GM21619 (cell line): ENCODE results near the gene SEPTIN2.
A peak's percentile ranks its signal among the peaks of the same experiment; 100 is the strongest.
"Not testable (repeated sequence)": the region's sequence is repeated elsewhere in the genome, so short reads cannot be mapped to it uniquely, and the experiment has no call there.

ENCODE experiments used
- ATAC-seq: cut with Tn5 transposase; IDR thresholded peaks from one replicate; pipeline ENCODE4 v1.9.1; 2021; ENCODE audit not compliant: unreplicated experiment

The SEPTIN2 gene

DNA sequence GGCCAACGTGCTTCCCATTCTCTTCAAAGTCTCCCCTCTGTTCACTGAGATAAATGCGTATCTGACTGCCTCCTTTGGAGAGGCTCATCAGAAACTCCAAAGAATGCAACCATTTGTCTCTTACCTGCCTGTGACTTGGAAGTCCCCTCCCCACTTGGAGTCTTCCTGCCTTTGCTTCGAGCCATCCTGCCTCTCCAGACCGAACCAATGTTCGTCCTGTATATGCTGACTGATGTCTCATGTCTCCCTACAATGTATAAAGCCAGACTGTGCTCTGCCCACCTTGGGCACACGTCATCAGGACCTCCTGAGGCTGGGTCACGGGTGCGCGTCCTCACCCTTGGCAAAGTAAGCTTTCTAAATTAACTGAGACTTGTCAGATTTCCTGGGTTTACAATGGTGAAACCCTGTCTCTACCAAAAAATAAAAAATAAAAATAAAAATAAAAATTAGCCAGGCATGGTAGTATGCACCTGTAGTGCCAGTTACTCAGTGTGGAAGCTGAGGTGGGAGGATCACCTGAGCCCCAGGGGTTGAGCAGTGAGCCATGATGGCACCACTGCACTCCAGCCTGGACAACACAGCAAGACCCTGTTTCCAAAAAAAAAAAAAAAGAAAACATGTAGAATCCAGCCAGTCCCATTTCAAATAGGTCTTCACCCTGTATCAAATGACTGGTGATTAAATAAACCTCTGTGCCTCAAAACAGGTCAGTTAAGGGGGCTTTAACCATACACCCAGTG is 29.2 kb upstream of the SEPTIN2 start:
- ATAC-seq, result no peak

DNA sequence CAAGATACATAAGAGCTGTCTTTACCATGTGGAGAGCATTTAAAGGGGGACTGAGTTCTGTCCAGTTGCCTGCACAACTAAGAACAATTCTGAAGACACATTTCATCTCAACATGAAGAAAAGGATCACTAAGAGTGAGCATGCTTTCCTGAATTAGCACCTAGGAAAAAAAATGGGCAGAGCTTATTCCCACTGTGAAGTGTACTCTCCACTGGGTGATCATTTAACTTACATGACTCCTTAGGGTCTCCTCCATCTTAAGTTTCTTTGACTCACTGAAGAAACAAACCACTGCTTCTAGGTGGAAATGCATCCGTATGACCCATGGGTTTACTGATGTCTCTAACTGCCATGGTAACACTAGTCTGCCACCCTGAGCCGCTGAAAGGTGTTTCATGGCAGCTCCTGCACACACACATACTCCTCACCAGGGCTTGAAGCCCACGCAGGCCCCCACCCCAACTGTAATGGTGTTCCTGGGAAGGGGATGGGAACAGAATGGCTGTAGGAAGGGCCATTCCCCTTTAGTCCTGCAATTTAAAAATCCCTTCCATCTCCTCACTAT is 27.3 kb upstream of the SEPTIN2 start:
- no peak for ATAC-seq

DNA sequence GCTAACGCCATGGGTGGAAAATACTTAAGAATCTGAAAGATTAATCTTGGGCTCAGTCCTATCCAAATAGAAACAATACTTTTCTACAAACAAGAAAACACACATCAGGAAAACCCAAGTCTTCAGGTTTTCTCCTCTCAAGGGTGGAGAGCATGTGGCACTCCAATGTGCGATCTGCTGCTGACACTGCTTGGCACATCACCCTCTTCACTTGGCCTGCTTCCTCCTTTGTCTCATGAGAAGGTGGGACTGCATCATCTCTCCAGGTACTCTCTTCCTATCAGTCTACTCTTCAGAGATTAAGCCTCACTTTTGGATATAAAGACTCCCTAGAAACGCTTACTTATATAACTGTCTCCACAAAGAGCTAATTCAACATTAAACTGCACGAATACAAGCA is 26.7 kb upstream of the SEPTIN2 start:
- ATAC-seq, result no peak

DNA sequence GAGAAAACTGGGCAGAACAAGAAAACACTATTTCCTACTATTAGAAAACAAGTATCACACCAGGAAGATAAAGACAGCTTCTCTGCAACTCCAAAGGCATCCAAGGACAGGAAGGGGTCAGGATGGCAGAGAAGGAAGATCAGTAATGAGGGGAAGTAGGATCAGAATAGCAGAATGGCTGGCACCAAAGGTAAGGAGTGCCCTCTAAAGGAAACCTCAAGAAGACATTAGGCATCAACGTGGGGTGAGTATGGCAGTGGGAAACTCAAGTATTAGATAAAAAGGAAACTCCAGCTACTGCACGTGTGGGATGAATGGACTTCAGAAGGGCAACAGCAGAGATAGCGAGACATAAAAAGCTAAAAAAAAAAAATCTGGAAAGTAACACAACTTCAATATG is 26.1 kb upstream of the SEPTIN2 start:
- ATAC-seq, result no peak

DNA sequence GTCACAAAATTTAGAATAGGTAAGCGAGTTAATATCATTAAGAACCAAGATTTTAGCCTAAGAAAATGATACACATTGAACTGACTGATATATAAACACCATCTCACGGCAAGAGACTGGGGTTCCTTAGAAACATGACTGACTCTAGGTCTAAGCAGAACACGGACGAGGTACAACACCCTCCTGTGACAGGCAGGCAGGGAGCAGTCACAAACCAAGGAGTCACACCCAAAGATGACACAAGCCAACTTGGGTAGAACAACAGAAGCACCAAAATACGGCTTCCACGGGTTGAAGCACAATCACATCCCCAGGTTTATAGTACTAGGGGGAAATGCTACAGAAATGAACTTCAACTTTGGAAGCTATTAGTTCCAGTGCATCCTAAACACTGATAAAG is 24.6 kb upstream of the SEPTIN2 start:
- ATAC-seq, result no peak

DNA sequence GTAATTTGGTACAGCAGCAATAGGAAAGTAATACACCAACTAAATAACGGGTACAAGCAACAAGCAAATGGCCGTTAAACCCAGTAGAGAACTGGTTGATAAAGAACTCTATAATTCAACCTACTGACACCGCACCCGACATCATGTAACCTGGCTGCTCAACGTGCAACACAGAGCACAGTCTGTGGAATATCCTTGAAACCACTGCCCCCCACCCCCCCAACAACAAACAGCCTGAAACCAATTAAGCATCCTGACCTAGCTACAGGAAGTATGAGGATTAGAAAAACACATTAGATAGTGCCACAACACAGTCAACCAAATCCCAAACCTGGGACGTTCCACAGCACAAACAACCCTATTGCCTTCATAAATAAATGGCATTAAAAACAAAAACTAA is 23.7 kb upstream of the SEPTIN2 start:
- no peak for ATAC-seq

DNA sequence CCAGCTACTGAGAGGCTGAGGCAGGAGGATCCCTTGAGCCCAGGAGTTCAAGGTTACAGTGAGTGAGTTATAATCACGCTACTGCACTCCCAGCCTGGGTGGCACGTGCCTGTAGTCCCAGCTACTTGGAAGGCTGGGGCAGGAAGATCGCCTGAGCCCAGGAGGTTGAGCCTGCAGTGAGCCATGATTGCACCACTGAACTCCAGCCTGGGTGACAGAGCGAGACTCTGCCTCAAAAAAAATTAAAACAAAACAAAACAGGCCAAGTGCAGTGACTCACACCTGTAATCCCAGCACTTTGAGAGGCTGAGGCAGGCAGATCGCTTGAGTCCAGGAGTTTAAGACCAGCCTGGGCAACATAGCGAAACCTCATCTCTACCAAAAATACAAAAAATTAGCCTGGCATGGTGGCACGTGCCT is 22.3 kb upstream of the SEPTIN2 start:
- ATAC-seq, result not testable (repeated sequence)

DNA sequence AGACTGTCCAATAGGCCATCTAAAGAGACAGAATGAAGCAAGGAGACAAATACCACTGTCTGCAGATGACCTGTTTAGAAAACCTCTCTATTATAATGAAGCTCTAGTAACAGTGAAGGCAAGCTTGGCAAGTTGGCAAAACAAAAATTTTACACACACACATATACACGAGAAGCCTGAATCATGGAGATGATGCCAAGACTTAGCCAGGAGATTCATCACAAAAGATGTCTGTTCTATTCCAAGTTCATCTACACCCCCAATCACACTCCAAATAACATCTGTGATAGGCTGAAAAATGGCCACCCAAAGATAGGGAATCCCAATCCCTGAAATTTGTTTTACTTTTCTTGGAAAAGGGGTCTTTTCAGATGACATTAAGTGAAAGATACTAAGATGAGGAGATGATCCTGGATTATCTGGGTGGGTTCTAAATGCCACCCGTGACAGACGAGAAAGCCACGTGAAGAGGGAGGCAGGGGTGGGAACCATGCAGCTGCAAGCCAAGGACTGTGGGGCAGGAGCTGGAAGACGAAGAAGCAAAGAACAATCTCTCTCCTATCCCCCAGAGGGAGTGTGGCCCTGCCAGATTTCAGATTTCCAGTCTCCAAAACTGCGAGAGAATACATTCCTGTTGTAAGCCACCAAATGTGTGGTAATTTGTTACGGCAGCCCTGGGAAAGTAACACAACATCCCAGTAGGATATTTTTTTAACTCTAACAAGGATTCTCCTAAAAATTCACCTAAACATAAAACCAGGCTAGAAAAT is 20.2 kb upstream of the SEPTIN2 start:
- ATAC-seq, result no peak

DNA sequence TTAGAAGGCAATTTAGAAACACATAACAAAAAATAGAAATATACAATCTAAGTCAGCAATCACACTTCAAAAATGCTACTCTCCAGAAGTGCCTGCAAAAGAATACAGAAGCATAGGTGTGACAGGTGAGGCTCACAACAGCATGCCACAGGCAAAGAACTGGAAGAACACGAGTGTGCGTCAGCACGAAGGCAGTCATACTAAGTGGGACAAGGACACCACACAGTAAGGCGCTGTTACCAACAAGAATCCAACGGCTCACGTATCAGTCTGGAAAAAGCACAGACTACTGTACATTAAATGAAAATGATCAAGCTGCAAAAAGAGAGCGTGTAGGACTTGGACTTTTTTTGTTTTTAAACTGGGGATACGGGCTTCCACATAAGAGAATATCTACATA is 19.0 kb upstream of the SEPTIN2 start:
- ATAC-seq, result no peak

DNA sequence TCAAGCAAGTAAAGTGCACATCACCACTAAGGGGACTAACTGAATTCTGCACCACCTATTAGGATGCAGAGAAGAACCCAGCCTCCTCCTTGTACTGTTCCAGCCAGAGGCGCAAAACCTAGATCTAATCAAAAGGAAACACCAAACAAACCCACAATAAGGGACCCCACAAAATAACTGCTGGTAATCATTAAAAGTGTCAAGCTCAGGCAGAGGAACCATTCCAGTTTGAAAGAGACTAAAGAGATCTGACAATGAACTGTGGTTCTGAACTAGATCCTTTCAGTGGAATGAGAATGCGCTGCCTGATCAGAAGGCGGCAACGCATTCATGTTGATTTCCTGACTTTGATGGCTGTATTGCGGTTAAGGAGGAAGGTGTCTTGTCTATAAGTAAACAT is 17.1 kb upstream of the SEPTIN2 start:
- no peak for ATAC-seq

DNA sequence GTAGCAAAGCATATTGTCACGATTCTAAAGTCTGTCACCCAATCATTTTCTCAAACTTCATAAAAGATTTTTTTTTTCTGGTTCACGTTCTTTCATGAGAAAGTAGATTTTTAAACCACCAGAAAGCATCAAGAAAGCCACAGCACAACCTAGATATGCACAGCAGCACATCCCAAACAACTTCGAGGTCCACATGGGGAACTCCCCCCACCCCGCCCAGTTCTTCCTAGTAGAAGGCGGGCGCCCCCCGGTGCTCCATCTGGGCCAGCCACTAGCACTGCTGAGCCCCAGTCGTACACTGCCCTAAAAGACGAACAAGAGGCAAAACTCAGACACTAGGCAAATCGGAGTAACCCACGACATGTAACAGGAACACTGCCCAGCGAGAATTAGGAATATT is 15.7 kb upstream of the SEPTIN2 start:
- no peak for ATAC-seq

DNA sequence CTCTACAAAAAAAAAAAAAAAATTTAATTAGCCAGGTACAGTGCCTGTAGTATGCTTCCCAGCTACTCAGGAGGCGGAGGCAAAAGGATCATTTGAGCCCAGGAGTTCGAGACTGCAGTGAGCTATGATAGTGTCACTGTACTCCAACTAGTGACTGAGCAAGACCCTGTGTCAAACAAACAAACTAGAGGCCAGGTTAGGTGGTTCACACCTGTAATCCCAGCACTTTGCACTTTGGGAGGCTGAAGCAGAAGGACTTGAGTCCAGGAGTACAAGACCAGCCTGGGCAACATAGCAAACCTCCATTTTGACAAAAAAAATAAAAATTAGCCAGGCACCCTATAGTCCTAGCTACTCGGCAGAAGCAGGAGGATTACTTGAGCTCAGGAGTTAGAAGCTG is 13.6 kb upstream of the SEPTIN2 start:
- no peak for ATAC-seq

DNA sequence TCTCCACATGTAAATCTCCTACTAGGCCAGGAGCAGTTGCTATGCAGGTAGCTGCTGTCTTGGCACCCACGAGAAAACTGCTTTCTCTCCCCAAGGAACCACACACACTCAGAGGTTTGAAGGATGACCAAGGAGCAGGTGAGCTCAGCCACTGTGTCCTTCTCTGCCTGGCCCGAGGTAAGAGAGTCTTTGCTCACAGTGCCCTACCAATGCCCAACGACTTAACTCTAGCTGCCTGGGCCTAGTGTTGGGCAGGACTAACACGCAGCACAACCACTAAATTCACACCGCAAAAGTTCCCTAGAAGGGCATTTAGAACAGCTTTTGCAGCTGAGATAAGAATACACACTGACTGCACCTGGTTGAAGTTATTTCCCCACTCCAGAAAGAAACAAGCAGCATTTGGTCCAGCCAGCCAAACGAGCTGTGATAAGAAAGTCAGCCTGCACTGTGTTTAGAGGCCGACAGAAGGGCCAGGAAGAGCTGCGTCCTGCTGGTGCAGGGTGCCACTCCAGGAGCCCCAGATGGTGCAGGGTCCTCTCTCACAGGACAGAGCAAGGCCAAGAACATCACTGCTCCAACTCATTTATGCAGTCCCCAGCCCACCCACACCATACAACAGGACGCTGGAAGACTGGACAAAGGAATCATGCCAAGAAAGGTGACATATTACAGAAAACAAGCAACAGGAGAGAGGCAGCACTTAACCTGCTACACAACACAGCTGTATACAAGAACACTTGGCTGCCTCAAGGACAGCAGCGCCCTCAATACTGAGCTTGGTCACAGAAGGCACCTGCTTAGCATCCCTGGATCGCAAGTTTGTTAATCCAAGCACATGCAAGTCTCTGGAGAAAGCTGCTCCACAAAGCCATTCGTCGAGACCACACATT is 12.7 kb upstream of the SEPTIN2 start:
- no peak for ATAC-seq

DNA sequence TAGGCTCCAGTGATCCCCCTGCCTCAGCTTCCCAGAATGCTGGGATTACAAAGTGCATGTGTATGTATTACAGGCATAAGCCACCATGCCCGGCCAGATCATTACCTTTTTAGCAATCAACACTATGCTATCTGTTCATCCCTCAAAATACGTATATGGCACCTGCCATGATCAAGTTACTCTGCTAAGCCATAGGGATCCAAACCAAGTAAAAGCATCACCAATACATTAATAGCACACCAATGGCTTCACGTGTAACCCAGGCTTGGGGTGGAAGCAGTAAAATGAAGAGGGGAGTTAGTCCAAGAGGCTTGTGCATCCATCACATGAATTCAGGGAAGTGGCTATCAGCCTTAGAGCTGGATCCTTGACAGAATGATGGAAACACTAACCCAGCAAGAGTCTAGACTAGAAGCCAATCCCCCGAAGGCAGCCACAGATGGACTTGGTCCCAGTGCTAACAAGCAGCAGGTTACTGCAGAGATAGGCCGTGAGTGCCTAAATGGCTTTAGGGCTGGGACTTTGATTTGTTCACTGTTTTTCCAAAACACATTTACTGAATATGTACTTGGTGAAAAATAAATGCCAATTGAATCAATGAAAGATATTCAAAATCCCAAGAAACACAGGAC is 11.6 kb upstream of the SEPTIN2 start:
- no peak for ATAC-seq

DNA sequence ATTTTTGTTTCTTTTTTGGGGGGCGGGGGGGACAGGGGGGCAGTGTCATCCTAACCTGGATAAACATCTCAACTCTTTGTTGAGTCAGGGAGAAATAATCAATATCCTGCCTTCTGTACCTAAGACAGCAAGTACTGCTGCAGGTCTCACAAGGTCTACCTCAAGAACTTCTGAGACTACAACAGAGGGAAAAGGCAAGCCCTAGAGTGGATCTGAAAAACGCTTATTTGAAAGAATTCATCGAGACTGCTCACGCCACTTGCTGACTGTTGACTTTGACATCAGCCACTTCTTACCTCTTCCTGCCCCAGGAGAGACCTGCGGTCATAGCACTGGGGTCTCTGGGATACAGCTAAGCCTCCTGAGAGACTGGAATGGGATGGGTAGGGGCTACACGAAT is 8.7 kb upstream of the SEPTIN2 start:
- no peak for ATAC-seq

DNA sequence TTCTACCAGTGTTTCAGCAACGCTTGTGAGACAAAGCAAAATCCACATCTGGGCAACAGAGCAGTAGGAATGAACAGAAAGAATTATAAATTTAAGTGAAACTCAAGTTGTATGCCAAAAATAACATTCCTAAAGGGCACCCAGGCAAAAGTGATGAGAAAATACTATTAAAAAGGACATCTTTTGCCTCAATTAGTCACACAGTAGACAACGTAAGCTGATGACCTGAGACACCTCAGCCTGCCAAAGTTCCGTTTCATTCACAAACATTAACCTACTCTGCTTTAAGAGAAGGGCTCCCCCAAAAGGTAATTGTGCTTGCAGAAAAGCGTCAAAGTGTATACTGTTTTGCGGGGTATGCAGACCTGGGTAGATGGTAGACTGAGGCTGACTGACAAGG is 7.5 kb upstream of the SEPTIN2 start:
- ATAC-seq, result no peak

DNA sequence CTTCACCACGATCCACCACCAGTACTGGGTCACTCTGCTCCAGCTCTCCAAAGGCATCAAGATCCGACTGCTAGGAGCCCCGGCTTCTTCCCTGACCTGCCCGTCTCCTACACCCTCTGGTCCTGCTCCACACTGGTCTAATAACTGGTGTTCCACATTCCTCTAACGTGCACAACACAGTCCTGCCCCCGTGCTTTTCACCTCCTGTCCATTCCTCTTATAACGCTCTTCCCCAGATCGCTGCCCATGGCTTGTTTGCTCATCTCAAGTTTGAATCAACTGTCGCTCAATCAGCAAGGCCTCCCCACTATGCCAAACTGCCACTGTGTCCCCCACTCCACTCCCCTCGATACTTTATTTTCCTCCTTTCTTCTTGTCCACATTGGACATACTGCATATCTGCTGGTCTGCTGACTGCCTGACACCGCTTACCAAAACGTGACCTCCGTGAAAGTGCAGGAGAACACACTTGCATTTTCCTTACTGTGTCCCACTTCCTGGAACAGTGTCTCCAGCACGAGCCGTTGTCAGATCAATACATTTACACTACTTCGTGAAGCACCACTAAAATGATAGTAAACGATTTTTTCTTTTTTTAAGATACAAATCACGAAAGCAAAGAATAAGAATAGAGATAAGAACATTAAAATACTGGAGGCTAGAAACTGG is 6.8 kb upstream of the SEPTIN2 start:
- ATAC-seq, result no peak

DNA sequence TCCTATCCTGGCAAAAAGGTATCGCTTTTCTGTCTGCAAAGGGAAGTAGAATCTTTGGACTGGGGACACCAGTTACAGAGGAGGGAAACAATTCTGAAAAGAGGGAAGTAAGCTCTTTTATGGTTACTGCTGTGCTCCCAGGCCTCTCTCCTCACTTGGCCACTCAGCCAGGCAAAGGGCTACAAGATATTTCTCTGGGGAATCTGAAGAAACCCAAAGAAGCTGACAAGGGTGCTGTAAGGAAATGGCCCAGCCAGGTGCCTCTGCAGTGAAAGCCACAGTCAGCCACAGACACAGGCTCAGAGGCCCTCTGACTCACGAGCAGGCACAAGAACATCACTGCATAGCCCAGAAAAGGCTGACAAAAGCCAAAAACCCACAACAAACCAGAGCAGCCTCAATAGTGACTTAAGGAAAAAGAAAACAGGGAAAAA is 6.0 kb upstream of the SEPTIN2 start:
- peak; percentile 45 for ATAC-seq

DNA sequence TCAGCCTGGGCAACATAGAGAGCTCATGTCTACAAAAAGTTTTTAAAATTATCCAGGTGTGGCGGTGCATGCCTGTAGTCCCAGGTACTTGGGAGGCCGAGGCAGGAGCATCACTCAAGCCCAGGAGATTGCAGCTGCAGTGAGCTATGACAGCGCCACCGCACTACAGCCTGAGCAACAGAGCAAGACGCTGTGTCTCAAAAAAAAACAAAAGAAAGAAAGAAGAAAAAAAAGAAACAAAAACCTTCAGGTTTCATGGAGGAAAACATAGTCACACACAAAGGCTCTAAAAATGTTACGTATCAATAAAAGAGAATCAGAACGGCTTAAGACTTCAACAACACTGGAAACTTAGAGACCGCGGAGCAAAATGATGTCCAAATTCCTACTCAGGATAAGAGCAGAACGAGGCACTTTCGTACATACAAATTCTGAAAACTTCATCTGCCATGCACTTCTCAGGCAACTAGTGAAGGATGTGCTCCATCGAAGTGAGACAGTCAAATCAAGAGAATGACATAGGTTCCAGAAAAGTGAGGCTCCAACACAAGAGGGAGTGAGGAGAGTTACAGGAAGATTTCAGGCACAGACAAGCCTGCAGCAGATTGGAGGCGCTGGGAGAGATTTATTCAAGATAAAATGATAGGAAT is 4.7 kb upstream of the SEPTIN2 start:
- ATAC-seq, result no peak

DNA sequence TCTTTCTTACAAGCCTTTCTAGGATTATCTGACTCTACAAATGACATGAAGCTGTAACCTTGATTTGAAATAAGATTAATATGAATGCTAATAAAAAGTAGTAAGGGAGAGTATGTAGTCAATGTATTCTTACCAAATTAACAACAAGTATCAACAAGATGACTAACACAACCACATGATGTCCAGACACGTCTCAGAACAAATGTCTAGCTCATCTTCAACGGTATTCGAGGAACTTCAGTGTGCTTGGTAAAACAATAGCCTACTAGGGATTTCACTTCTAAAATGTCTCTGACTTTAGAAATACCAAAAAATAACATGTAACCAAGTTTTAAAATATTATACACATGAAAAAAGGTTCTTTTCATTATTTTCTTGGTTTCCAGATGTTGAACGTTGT is 3.6 kb upstream of the SEPTIN2 start:
- ATAC-seq, result no peak
